M059J (cell line): ENCODE data around the gene BBX. TPM values are rescaled to one million over a fixed set of nuclear protein-coding genes. Genes with fewer than 3 reads are reported as not detected.

Experiments used
- DNase-seq: peaks from one replicate; pipeline ENCODE4 v3.0.0-alpha.2; 2012; ENCODE audit warnings: low read depth
- total RNA-seq: library from RNA; depleted of rRNA; stranded (reverse); fragments of >200 nt; shearing (Covaris generic); gene quantifications from 2 replicates; pipeline ENCODE4 v1.2.3, GENCODE V29; 2014

The BBX gene
- total RNA-seq, 1 experiment from 2014 or later = 81.8 TPM

DNA sequence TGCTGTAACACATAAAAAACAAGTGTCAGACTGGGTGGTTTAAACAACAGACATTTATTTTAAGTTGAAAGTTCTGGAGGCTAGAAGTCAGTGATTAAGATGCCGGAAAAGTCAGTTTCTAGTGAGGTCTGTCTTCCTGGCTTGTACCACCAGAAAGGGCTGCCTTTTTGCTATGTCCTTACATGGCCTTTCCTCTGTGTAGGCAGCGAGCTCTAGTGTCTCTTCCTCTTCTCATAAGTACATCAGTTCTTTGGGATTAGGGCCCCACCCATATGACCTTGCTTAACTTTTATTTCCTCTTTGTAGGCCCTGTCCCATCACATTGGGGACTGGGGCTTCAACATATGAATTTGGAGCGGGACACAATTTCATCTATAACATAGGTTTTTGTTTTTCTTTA is 128.0 kb downstream of the BBX start:
- DNase-seq = no peak

DNA sequence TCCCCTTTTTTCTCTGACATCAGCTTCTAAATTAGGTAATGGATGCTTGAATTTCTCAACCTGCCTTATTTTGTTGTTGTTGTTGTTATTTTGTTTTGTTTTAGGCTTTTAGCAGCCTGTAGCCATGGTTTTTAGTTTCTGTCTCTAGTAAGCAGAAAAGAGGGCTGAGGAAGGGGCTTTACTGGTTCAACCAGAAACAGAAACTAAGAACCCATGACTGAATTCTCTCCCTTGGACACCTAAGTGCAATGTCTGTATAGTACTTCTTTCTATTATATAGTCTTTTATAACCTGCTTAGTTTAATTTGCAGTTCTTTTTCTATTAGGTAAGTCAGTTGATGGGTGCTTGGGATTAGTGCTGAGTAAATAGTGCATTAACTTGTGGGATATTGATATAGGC is 129.0 kb downstream of the BBX start:
- no peak for DNase-seq

DNA sequence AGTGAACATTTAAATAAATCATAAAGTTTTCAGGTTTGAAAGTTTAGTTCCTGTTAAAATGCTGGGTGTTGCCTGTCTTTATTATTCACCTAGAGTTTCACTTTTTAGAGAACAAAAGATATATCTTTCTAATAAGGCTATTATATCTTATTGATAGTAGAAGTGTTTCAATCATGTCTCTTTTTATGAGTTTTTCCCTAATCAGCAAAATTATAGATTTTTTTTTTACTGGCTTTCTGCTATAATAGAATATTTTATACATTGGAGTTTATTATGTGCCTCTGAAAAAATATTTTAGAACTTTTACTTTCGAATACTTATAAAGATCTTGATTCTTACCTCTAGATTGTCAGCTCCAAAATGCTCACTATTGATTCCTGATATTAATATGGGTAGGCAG is 131.5 kb downstream of the BBX start:
- no peak for DNase-seq

DNA sequence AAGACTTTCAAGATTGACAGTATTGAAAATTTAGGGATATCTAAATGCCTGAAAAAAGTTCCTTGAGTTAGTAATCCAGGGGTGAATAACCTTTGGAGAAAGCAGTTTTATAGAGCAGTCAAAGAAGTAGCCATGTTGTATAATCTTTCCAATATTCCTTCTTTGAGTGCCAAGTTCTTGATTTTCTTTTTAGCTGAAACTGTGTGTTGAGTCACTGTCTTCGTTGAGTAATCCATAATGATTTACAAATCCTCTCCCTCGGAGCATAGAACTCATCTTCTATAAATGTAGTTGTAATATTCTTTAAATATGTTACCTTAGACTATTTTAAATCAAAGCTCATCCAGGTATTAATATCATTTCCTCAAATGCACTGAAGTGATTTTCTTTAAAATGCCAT is 135.2 kb downstream of the BBX start:
- DNase-seq = no peak

DNA sequence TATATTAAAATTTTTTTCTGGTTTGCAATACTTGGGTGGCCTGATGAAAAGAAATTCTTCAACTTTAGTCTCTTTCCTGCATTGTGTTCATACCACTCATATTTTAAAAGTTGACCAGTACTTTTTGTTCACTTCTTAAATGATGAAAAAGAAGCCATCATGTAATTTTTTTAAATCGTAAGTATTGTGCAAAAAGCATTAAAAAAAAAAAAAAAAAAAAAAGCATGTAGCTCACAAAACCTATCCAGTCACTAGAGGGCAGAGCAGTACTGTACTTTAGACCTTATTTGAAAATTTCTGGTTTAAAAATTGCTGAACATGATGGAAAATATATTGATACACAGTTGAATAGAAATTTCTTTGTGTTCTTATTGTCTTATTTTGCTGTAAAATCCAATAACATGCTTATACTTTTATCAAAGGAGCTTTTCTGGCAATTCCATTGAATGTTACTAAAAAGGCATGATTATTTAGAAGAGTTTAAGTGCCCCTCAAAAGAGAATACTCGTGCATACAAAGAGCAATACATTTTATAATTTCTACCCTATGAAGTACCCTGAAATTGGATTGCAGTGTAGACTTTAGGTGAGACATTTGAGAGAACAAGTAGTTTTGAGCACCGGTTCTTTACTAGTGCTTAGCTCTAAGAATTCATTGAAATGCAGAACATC is 137.7 kb downstream of the BBX start:
- peak; percentile 49 for DNase-seq

DNA sequence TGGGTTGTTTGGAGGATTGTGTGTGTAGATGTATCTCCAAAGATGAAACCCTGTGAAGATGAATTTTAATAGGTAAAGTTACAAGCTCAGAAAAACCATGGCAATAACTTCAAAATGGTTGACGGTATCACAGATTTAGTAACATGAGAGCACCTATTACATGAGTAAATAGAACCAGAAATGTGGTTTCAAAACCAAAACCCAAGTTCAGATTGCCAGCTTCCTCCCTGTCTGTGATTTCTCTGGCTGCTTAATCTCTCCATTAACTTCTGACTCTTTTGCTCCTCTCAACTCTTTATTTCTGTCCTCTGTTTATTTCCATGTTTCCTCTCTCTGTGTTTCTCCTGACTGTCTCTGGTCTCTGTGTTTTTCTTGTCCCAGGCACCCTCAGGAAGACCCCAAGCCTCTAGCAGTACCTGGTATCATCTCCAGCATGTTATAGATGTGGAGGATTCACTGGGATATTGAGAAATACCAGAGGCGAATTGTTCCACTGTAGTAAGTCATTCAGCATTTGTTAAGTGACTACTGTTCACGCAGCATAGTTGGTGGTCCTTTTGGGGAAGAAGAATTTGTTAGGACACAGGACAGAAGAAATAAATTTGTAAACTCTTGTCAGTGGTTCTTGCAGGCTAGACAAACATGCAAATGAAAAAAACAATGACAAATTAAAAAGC is 138.8 kb downstream of the BBX start:
- DNase-seq = peak; percentile 34

DNA sequence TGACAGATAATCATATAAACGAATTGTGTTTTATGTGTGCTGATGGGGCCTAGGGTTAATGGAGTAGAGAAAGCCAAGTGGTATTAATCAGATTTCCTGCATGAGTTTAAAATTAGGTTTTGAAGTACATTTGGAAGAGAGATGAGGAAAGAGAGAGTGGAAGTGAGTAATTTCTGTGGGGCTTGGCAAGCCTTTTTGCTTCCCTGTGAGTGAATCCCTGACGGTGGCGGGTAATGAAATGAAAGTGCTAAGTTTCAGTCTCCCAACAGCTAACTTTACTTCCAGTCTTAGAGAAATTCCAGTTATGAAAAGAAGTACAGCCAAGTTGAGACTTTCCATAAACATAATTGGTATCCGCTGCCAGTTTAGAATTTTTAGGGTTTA is 139.4 kb downstream of the BBX start:
- DNase-seq = peak; percentile 56

DNA sequence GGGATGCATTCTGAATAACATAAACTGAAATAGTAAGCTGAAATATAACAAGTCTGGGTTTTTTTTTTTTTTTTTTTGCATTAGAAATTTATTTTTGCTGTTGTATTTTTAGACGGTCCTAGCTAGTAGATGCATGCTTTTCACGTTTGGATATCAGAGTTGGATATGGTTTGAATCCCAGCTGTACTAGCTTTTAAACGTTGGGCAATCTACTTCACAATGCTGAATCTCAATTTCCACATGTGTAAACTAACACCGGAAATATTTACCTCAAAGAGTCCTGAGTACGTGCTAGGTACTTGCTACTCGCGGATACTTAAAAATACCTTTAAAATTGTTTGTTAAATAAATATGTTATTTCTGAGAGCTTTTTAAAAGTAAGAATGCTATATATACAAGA is 139.8 kb downstream of the BBX start:
- DNase-seq = no peak

DNA sequence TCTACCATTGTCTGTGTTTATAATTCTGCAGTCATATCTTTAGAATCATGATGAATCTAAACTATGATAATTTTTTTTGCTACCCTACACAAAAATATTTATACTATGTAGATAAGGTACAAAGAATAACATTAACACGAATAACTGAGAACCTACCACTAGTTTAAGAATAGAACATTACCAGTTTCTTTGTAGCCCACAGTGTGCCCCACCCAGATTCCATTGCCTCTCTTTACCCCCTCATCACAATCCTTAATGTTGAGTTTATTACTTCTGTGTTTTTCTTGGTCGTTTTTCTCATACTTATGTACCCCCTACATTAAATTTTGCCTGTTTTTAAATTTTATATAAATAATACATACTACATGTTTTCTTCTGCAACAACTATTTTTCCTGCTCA is 140.5 kb downstream of the BBX start:
- DNase-seq = no peak

DNA sequence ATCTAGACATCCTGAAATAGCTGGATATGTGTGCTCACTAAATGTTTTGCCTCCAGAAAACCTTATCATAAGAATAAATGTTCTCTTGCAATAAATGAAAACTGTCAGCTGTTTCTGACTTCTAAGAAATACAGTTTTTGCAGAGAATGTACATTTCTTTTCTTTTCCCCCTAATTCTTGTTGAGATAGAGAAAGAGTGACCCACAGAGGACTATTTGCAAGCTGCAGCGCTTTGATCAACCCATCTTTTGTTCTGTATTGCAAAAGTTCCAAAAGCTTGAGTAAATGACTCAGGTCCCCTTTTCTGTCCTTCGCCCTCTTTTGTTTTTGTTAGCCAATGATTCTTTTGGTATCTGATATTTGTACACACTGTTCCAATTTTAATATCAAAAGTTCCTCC is 141.9 kb downstream of the BBX start:
- DNase-seq = no peak

DNA sequence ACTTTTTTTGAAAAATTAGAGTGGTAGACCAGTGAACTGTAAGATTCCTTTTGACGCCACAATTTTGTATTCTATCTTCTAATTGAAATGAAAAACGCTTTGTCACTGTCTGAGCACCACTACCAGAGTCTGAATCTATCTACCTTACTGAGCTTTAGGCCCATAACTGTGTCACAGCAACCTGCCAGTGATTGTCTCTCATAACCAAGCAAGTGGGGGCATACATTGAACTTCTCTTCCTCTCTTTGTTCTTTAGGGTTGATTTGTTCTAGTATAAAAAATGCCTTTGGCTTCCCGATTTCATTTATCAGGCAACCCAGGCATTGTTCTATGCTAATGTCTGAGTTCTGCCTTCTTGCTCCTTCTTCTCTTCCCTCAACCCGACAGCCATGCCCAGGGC is 142.6 kb downstream of the BBX start:
- DNase-seq = no peak

DNA sequence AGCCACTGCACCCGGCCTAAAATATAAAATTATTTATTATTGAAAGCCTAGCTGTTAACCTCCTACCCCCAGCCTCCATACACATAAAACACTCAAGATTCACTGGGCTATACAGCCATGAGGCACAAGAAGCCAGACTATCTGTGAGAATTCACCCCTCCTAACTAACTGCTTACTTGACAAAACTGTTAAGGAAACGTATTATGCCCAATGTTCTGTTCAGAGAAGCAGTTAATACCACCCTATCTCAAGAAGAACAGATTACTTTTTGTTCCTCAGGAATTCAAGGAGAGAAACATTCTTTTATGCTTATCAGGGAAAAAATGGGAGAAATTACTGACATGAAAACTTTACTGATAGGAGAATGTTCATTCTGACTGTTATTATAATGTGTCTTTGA is 144.1 kb downstream of the BBX start:
- no peak for DNase-seq

DNA sequence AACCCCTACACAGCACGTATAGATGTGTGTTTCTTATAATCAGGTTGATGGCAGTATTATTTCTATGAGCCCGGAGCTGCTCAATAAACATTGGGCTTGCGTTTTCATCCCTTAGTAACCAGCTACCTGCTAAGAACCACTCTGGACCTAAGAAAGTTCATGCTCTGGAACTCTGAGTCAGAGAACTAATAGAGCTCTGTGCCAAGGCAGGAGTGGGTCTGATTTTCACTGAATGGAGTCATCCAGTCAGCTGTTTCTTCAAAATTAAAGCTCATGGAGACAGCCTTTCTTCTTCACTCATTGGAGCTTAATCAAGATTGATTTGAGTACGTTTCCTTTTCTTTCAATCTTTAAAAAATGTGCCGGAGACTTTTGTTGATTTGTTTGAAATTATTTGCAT is 145.7 kb downstream of the BBX start:
- no peak for DNase-seq

DNA sequence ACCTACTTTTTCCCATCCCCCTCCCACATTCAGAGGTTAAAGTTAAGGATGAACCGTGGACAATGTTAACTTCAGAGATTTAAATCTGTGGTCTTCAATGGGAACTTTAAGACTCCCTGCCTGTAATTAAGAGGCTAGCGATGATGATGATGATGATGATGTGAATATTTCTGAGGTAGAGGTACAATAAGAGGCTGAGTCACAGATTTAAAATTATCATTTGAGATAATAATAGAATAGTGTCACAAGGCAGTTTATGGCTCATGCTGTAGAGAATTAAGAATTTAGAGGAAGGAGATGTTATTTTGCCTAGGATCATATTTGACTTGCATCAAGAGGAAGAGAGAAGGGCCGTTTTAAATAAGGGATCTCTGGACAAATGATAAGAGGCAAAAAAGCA is 146.2 kb downstream of the BBX start:
- DNase-seq = no peak

DNA sequence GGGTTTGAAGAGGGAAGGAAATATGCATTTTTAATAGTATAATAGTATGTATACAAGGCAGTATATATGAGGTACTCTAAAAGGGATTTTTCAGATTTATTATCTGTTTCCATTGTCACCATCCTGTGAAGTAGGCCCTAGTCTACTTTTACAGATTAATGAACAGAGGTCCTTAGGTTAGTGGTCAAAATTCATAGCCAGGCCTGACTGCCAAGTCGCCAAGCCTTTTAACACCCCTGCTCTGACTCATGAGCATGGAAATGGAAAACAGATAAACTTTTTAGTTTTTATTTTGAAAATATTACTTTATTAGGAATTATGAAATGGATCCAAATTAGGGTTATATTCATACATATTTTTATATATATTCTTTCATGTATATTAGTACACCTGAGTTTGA is 146.9 kb downstream of the BBX start:
- DNase-seq = no peak

DNA sequence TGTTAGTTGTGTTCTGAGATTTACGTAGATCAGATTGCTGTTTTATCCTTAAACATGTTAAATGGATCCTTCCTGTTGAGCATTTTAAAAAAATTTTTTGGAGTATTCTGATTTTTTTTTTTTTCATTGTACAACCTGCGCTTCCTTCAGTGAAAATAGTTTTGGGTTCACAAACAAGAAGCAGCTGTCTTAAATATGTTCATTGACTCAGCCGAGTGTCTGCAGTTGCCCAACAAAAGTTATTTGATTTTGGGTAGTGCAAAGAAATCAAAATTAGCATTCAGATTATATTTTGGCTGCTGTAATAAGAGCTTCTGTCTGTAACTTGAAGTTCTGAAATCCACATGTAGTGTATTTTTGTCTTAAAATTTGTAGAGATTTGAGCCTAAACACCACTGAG is 148.2 kb downstream of the BBX start:
- no peak for DNase-seq

DNA sequence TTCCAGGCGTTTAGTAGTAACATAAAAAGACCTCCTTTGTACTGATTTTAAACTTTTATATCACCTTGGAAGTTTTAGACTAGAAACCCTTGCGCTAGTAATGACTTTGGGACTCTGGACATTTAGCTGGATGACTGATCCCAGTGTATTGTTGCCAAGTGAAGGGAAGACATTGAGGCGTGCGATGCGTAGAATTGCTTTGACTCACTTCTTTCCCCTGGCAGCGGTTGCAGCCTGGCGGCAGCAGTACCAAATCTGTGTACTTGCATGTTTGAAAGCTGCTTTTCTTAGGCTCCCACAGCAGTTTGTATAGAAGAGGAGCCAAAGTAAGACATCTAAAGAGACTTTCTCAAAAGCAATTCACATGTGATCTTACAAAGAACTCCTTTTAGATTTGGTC is 151.6 kb downstream of the BBX start:
- peak; percentile 53 for DNase-seq

DNA sequence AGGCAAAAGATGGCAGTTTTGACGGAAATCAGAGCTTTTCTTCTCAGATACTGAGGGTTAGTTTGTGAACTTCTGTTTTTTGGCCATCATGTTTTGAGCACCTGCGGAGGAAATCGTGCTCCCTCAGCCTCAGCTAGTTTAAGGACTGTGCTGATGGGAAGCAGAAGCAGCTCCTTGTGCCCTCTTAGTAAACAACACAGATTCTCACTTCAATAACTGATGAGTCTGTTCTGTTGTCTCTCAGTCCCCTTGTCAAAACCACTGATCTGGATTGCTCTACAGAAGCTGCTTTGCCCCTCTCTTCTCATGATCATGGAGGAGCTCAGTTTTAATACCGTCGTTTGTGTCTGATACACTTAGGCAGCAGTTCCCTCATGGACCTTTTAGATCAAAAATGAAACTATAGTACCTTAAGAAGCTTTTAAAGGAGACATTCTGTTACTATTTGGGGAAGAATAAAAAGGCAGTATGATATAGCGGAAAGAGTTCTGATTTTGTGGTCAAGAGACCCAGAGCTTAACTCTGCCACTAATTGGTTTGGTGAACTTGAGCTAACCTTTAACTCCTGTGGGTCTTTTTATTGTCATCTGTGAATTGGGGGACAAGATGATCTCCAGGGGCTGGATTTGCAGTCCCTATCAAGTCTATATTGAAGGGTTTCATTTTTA is 152.6 kb downstream of the BBX start:
- no peak for DNase-seq

DNA sequence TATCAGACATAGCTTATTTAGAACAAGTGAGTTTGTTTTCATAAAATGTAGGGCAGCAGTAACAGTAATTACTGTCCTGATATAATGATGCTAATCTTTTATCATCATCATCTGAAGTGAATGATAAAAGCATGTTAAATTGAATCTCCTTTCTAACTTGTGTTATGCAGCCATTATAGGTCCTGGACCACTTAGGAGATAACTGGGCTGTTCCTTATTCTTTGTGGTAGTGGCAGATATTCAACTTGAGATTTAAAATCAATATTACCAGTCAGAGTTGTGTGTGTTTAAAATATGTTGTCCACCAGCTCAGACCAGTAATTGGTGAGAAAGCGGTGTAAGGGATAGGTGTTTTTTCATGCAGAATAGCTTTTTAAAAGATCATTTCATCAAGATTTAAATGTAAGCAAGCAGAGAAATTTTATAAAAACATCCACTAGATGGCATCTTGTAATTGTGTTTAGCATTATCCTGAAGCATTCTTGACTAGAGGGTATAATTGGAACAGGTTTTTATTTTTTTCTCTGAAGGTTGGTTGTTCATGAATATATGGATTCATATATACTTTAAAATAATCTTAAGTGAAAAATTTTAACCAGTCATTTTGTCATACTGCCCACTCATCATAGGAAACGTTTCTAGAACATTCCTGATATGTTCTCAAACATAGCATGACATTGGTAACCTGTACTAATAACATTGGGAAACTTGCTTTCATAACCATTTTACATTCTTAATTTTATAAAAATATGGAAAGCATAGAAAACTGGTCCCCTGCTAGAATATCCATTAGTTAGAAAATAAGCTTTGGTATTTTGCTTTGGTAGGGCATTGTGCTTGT is 153.9 kb downstream of the BBX start:
- peak; percentile 29 for DNase-seq

DNA sequence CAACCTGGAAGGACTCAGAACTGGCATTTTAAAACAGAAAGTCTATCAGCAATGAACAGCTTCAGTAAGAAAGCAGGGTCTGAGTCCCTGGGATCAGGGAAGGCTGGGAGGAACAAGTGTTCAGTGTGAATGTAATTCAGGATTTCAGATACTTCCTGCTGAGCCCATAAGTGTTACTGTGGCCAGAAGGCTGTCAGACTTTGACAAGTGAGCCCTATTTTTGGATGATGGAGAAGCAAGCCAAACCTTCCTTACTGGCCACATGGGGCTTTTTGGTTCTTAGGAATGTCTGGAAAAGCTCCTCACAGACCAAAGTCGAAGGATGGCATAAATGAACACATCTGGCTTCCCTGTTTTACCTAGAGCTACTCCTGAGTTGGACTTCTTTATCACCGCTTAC is 157.2 kb downstream of the BBX start:
- DNase-seq = peak; percentile 17

DNA sequence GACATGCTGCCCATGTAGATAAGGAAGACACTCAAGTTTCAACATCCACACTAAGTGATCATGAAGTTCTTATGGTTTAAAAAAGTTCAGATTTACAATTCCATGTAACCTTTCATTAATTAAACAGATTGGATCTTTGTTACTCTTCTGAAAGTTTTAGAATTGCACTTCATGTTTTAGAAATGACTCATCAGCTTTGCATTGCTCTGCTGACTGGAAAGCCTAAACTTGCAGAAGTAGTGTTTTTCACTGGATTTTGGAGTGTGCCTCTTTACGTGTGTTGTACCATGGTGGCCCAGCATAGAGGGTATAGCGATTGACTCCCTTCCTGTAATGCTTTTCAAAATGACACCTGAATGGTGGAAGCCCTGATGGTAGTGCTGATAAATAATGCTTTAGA is 157.9 kb downstream of the BBX start:
- DNase-seq = peak; percentile 50

DNA sequence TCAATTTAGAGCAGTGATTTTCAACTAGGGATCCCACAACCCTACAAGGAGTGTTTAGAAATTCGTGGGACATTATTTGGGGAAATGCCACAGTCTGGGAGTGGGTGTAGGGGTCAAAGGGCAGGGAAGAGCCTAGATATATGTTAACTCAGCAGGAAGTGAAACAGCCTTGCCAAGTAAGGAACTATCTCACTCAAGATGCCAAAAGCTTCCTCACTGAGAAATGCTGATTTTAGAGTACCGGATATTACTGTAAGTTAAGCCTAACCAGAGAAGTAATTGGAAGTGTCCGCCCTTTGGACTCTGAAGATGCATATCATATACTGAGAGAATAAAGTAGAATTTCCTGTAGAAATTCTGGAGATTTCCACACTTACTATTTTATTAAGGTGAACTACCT is 158.6 kb downstream of the BBX start:
- DNase-seq = no peak

DNA sequence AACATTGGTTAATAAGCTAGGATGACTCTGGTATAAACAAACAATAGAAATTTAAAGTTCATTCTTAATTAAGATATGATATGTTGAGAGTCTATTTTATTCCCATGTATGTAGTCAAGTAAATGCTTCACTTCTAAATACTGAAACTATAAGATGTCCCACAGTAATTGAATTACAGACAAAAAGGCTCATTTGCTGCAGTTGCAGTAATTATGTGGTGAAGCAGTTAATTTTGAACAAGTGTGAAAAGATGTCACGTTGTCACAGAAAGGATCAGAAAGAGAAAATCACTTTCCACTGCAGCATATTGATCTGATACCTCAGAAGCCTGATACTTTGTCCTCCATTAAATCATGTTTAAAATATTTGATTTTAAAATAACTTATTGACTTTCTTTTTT is 159.8 kb downstream of the BBX start:
- DNase-seq = no peak
